ENCODE results near the gene PAQR4. TPM values are rescaled to one million over a fixed set of nuclear protein-coding genes. Genes with fewer than 3 reads are reported as not detected.

Gene PAQR4
- total and polyA plus RNA-seq, 8 donors = 9.5 to 20.1 (median 15.4) TPM

- ATAC-seq = no peak
- peaks cover 0 to 6% of the 10 kb centered on the region in 2 donors for H3K4me1 ChIP-seq
- no peaks in the 10 kb centered on the region for H3K36me3 ChIP-seq
- no peaks in the 10 kb centered on the region for H3K9me3 ChIP-seq
- no peak overlapping the region for H3K4me3 ChIP-seq
- DNase-seq = no peak
- H3K27me3 ChIP-seq = peaks cover 0 to 49% of the 10 kb centered on the region in 2 donors
- TF ChIP-seq CTCF (IDR thresholded peaks at IDR 0.05) = no peak
- H3K27ac ChIP-seq = no peak overlapping the region
- intact Hi-C loops (cut with DNase I) = no loop called here
Observed at GRCh38 chr16:2988590-2989099, 19.5 kb downstream of the PAQR4 start.

GRCh38 chr16:2990891-2991290, 21.7 kb downstream of the PAQR4 start:
- DNase-seq (no peak), ATAC-seq (peak; percentile 35)
- no peak for TF ChIP-seq CTCF (IDR thresholded peaks at IDR 0.05)
- Histone ChIP-seq H3K4me1 (no peaks in the 10 kb centered on the region), H3K27me3 (peaks cover 0 to 46% of the 10 kb centered on the region in 2 donors), H3K27ac (no peak overlapping the region), H3K36me3 (no peaks in the 10 kb centered on the region), H3K4me3 (no peak overlapping the region), H3K9me3 (no peaks in the 10 kb centered on the region)
- intact Hi-C loops (cut with DNase I) = no loop called here

GRCh38 chr16:2991566-2992261, 22.6 kb downstream of the PAQR4 start:
- no peak for TF ChIP-seq CTCF (IDR thresholded peaks at IDR 0.05)
- Histone ChIP-seq H3K27me3 (peaks cover 0 to 43% of the 10 kb centered on the region in 2 donors), H3K36me3 (no peaks in the 10 kb centered on the region), H3K27ac (no peak overlapping the region), H3K4me1 (no peaks in the 10 kb centered on the region), H3K4me3 (no peak overlapping the region), H3K9me3 (no peaks in the 10 kb centered on the region)
- intact Hi-C loops (cut with DNase I) = no loop called here
- ATAC-seq = no peak
- DNase-seq = no peak

- intact Hi-C loops (cut with DNase I) = no loop called here
- Histone ChIP-seq H3K27me3 (peaks cover 0 to 37% of the 10 kb centered on the region in 2 donors), H3K27ac (no peak overlapping the region), H3K4me3 (no peak overlapping the region), H3K9me3 (no peaks in the 10 kb centered on the region), H3K36me3 (no peaks in the 10 kb centered on the region), H3K4me1 (no peaks in the 10 kb centered on the region)
- DNase-seq = no peak
- no peak for ATAC-seq
- no peak for TF ChIP-seq CTCF (IDR thresholded peaks at IDR 0.05)
Observed at GRCh38 chr16:2992383-2993081, 23.4 kb downstream of the PAQR4 start.

GRCh38 chr16:2996298-2996697, 27.1 kb downstream of the PAQR4 start:
- Histone ChIP-seq H3K4me3 (no peak overlapping the region), H3K9me3 (no peaks in the 10 kb centered on the region), H3K27me3 (peaks cover 0 to 8% of the 10 kb centered on the region in 2 donors), H3K4me1 (no peaks in the 10 kb centered on the region), H3K27ac (no peak overlapping the region), H3K36me3 (no peaks in the 10 kb centered on the region)
- no peak for TF ChIP-seq CTCF (IDR thresholded peaks at IDR 0.05)
- intact Hi-C loops (cut with DNase I) = no loop called here
- DNase-seq (no peak), ATAC-seq (no peak)
